BE2C (cell line): Measurements from ENCODE around the gene HYAL2.

Source experiments
- DNase-seq: peaks from one replicate; pipeline ENCODE4 v3.0.0-alpha.2; 2020
- H3K27me3 ChIP-seq: fragments of 250-450 bp; sonication (Bioruptor Pico); 2 replicates; pipeline ENCODE4 v1.5.1; 2020; ENCODE audit warnings: mild to moderate bottlenecking
- H3K36me3 ChIP-seq: fragments of 250-450 bp; sonication (Bioruptor Pico); 2 replicates; pipeline ENCODE4 v1.5.1; 2020; ENCODE audit warnings: mild to moderate bottlenecking
- H3K4me1 ChIP-seq: fragments of 250-450 bp; sonication (Bioruptor Pico); 2 replicates; pipeline ENCODE4 v1.5.1; 2020
- H3K4me3 ChIP-seq: 2 replicates; pipeline ENCODE4 v1.5.1; 2011; ENCODE audit warnings: low read depth, low read length
- H3K9me3 ChIP-seq: fragments of 250-450 bp; sonication (Bioruptor Pico); 2 replicates; pipeline ENCODE4 v1.5.1; 2020
- CTCF ChIP-seq: IDR thresholded peaks from 2 replicates; pipeline ENCODE4 v1.5.1; 2012; ENCODE audit warnings: mild to moderate bottlenecking, low read depth, low read length

HYAL2 gene

DNA sequence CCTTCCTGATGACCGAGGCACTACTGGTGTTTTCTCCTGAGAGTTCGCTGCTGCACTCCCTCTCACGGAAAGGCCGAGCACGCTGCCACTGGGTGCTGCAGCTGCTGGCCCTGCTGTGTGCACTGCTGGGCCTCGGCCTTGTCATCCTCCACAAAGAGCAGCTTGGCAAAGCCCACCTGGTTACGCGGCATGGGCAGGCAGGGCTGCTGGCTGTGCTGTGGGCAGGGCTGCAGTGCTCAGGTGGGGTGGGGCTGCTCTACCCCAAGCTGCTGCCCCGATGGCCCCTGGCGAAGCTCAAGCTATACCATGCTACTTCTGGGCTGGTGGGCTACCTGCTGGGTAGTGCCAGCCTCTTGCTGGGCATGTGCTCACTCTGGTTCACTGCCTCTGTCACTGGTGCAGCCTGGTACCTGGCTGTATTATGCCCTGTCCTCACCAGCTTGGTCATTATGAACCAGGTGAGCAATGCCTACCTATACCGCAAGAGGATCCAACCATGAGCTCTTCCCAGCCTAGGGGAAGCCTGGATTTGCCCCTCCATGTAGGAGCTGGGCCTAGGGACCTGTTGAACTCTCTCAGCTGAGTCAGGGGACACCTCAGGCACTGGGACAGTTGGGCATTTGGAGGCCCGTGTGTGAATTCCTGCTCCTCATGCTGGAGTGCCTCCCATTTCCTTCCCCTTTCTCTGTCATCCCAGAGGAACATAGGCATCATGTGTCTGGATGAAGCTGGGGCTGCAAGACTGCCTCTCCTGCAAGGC, 30.9 kb upstream of the HYAL2 start:
- H3K4me3 ChIP-seq, result no peak overlapping the region
- peaks cover 3% of the 10 kb centered on the region; the same call in 1 of the 2 replicates for H3K4me1 ChIP-seq
- no peaks in the 10 kb centered on the region for H3K27me3 ChIP-seq
- no peak for DNase-seq
- TF ChIP-seq CTCF, result no peak
- no peaks in the 10 kb centered on the region for H3K9me3 ChIP-seq
- H3K36me3 ChIP-seq, result peaks cover 15% of the 10 kb centered on the region

GRCh38 chr3:50352781-50353180, 30.2 kb upstream of the HYAL2 start:
- no peak for DNase-seq
- no peak overlapping the region for H3K4me3 ChIP-seq
- TF ChIP-seq CTCF, result peak; percentile 36
- H3K9me3 ChIP-seq, result no peaks in the 10 kb centered on the region
- no peaks in the 10 kb centered on the region for H3K27me3 ChIP-seq
- peaks cover 19% of the 10 kb centered on the region for H3K36me3 ChIP-seq
- peaks cover 3% of the 10 kb centered on the region; the same call in 1 of the 2 replicates for H3K4me1 ChIP-seq

DNA sequence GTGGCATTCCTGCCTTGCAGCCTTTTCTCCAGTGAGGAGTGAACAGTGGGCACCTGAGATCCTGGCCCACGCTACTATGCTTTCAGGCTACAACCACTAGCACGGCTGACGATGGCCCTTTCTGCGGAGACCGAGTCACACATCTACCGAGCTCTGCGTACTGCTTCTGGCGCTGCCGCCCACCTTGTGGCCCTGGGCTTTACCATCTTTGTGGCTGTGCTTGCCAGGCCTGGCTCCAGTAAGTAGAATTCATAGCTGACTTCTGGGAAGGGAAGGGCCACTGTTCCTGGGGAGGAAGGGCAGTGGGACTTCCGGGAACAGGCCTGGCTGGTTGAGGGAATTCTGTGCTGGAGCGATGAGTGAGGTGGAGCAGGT, 28.8 kb upstream of the HYAL2 start:
- Histone ChIP-seq H3K9me3 (no peaks in the 10 kb centered on the region), H3K4me1 (peaks cover 3% of the 10 kb centered on the region; the same call in 1 of the 2 replicates), H3K4me3 (peak overlapping the region; percentile 77), H3K27me3 (no peaks in the 10 kb centered on the region), H3K36me3 (peaks cover 23% of the 10 kb centered on the region)
- DNase-seq, result no peak
- TF ChIP-seq CTCF, result no peak

- peaks cover 3% of the 10 kb centered on the region; the same call in 1 of the 2 replicates for H3K4me1 ChIP-seq
- H3K4me3 ChIP-seq, result peak within 1 kb of the TSS; percentile 77
- H3K9me3 ChIP-seq, result no peaks in the 10 kb centered on the region
- peak; percentile 94 for DNase-seq
- peaks cover 23% of the 10 kb centered on the region for H3K36me3 ChIP-seq
- TF ChIP-seq CTCF, result no peak
- H3K27me3 ChIP-seq, result no peaks in the 10 kb centered on the region
These were observed 28.2 kb upstream of the HYAL2 start, which contains the start of the genes CYB561D2 and NPRL2 for GRCh38 chr3:50350527-50351322. TSS of gene CYB561D2 (plus strand) at chr3:50350862. CDS start at chr3:50351434, 572 bp downstream. TSS of gene NPRL2 (minus strand) at chr3:50350775. CDS start at chr3:50350652, 123 bp downstream.

- peak overlapping the region; percentile 77 for H3K4me3 ChIP-seq
- H3K9me3 ChIP-seq, result no peaks in the 10 kb centered on the region
- TF ChIP-seq CTCF, result no peak
- no peak for DNase-seq
- peaks cover 3% of the 10 kb centered on the region; the same call in 1 of the 2 replicates for H3K4me1 ChIP-seq
- H3K36me3 ChIP-seq, result peaks cover 21% of the 10 kb centered on the region
- H3K27me3 ChIP-seq, result no peaks in the 10 kb centered on the region
These were observed 27.6 kb upstream of the HYAL2 start for GRCh38 chr3:50350213-50350526.
